Stimulated activated effector memory CD8-positive, alpha-beta T cell treated with anti-CD3 and anti-CD28 coated beads, Interleukin-12 subunit alpha, Interleukin-12 subunit beta, amount 100 ng/mL, for 72 hours (primary cell): ENCODE results near the gene ZNF407.
A peak's percentile ranks its signal among the peaks of the same experiment; 100 is the strongest.

ENCODE experiments used
- ATAC-seq: fragments of 150-1000 bp; cut with Tn5 transposase; 2 replicates; pipeline ENCODE4 v1.10.0; 2021
- DNase-seq, 2 donors: peaks; one replicate each; pipeline ENCODE4 v3.0.0; 2021 to 2022; ENCODE audit warnings: low spot score in 2 of 2
- H3K27ac Mint-ChIP-seq: one replicate; pipeline ENCODE4 v1.8.0; 2022; ENCODE audit warnings: mild to moderate bottlenecking, mixed read lengths
- H3K36me3 Mint-ChIP-seq: one replicate; pipeline ENCODE4 v1.8.0; 2022; ENCODE audit warnings: mild to moderate bottlenecking, mixed read lengths
- H3K4me1 Mint-ChIP-seq: one replicate; pipeline ENCODE4 v1.8.0; 2022; ENCODE audit warnings: mixed read lengths
- H3K4me3 Mint-ChIP-seq: one replicate; pipeline ENCODE4 v1.8.0; 2022; ENCODE audit warnings: mild to moderate bottlenecking, mixed read lengths
- H3K9me3 Mint-ChIP-seq: one replicate; pipeline ENCODE4 v1.8.0; 2022; ENCODE audit warnings: mixed read lengths

Gene ZNF407

DNA sequence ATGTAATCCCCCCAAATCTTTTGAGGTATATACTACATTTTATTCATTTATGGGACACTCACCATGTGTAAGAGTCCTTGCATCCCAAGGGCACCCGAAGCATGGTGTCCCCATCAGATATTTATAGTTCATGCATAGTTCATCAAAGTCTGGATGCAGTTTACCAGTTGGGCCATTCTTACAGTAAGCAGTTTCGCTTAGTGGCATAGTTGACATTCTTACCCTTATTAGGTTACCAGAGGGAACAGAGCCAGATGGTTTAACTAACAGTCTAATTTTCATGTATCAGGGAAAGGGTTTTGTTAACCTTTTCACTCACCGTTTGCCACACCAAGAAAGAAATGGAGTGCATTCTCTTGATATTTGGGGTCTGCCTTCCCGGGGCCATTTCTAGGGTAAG, 7.1 kb downstream of the ZNF407 start:
- H3K27ac Mint-ChIP-seq = no peak overlapping the region
- DNase-seq (no peak), ATAC-seq (no peak)
- H3K9me3 Mint-ChIP-seq = no peaks in the 10 kb centered on the region
- peaks cover 45% of the 10 kb centered on the region for H3K4me1 Mint-ChIP-seq
- peaks cover 6% of the 10 kb centered on the region for H3K36me3 Mint-ChIP-seq
- H3K4me3 Mint-ChIP-seq = no peak overlapping the region

DNA sequence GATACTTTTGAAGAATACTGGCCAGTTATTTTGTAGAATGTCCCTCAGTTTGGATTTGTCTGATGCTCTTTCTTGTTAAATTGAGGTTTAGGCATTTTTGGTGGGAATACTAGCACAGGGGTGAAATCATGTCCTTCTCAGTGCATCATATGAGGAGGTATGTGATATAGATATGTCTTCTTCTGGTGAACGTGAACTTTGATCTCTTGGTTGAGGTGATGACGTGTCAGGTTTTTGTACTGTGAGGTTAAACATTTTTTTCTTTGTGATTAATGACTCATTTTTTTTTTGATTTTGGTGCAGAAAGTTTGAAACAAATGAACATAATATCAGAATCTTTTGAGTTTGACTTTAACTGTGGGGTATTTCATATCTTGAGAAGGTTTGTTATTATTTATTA, 11.0 kb downstream of the ZNF407 start:
- no peaks in the 10 kb centered on the region for H3K9me3 Mint-ChIP-seq
- DNase-seq (no peak), ATAC-seq (no peak)
- no peaks in the 10 kb centered on the region for H3K36me3 Mint-ChIP-seq
- H3K4me1 Mint-ChIP-seq = peaks cover 23% of the 10 kb centered on the region
- H3K4me3 Mint-ChIP-seq = no peak overlapping the region
- no peak overlapping the region for H3K27ac Mint-ChIP-seq

DNA sequence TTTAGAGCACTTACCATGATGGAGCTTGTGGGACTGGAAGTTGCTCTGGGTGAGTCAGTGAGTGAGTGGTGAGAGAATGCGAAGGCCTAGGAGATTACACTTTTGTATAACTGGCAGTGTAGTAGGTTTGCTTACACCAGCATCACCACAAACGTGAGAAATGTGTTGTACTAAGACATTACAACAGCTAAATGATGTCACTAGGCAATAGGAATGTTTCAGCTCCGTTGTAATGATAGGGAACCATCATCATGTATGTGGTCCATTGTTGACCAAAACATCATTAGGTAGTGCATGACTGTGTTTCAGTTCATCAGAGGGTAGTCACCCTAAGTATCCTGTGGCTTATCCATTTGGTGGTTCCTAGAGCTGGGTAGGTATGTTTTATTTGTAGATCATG, 11.9 kb downstream of the ZNF407 start:
- H3K4me3 Mint-ChIP-seq = no peak overlapping the region

DNA sequence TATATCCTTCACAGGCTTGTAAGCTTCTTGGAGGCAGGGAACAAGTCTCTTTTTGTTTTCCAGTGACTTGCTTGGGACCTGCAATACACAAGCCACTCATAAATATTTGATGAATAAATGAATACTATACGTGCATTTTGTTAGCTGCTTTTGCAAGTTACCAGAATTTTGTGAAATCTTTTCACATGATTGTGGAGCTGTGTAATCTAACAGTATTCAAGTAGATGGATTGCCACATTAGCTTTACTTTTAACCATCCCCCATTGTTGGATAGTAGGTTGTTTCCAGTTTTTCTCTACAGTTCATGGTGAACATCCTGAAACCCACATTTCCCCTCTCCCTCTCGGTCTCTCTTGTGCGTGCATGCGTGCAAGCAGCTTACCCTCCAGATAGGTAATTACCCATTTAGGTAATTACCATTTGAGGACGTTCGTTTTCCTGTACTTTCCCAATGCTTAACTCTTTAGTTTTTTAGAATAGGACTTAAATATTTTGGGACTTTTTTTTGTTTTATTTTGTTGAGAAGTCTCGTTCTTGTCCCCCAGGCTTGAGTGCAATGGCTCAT, 12.5 kb downstream of the ZNF407 start:
- DNase-seq = no peak
- Mint-ChIP-seq H3K27ac (no peak overlapping the region), H3K9me3 (no peaks in the 10 kb centered on the region), H3K4me1 (peaks cover 16% of the 10 kb centered on the region), H3K4me3 (no peak overlapping the region), H3K36me3 (no peaks in the 10 kb centered on the region)
- no peak for ATAC-seq

More for the DNA sequence above, 11.9 kb downstream of the ZNF407 start:
- no peaks in the 10 kb centered on the region for H3K9me3 Mint-ChIP-seq
- H3K36me3 Mint-ChIP-seq = no peaks in the 10 kb centered on the region
- H3K27ac Mint-ChIP-seq = peak overlapping the region; percentile 27
- no peak for DNase-seq
- H3K4me1 Mint-ChIP-seq = peaks cover 16% of the 10 kb centered on the region
- peak; percentile 93 for ATAC-seq

DNA sequence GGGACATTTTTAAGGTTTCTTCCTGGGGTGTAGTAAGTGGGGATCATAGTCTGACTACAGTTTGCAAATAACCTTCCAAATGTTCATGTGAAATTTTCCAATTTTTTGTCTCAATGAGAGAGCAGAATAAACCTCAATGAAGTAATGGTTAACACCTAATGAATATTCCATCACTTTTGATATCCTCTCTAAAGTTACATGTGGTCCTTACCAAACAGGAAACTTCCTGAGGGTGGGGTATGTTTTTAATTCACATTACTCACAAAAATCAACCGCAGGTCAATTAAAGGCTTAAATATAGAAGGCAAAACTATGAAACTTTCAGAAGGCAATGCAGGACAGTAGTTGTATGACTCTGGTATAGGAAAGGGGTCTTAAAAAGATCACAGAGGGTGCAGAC, 13.2 kb downstream of the ZNF407 start:
- Mint-ChIP-seq H3K4me1 (peaks cover 16% of the 10 kb centered on the region), H3K27ac (no peak overlapping the region), H3K36me3 (no peaks in the 10 kb centered on the region), H3K9me3 (no peaks in the 10 kb centered on the region), H3K4me3 (no peak overlapping the region)
- ATAC-seq (no peak), DNase-seq (no peak)

DNA sequence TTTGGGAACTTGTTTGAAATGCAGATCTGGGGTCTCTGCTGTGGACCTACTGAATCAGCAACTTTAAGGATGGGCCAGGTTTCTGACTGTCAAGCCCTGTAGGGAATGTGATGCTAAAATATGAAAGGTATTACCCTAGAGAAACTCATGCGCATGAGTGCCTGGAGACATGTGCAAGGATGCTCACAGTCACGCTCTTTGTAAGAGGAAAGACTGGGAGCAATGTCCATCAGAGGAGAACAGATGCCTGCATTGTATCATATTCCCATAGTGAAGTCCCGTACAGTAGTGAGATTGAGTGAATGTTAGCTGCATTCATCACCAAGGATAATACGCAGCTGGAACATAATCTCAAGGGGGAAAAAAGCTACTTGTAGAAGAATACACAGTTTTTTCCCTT, 14.1 kb downstream of the ZNF407 start:
- Mint-ChIP-seq H3K27ac (no peak overlapping the region), H3K36me3 (no peaks in the 10 kb centered on the region), H3K9me3 (no peaks in the 10 kb centered on the region), H3K4me3 (no peak overlapping the region), H3K4me1 (peaks cover 16% of the 10 kb centered on the region)
- ATAC-seq = no peak
- no peak for DNase-seq

DNA sequence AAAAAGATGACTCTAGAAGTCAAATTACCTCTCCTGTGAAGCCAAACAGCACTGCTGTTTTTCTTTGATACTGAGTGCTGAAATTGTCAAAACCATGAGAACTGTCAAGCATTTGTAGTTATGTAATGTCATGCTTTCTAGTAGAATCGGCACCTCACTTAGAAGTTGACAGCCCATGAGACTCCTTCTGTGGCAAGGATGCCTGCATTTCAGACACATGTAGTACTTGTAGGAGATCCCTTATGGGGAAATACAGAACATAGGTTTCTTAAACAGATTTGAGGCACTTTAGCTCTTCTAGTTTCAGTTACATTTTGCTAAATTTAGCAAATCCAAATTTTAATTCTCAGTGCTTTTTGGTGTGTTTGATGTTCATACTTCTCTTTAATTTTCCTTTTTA, 15.7 kb downstream of the ZNF407 start:
- no peaks in the 10 kb centered on the region for H3K9me3 Mint-ChIP-seq
- DNase-seq (no peak), ATAC-seq (no peak)
- H3K36me3 Mint-ChIP-seq = no peaks in the 10 kb centered on the region
- no peak overlapping the region for H3K27ac Mint-ChIP-seq
- H3K4me1 Mint-ChIP-seq = peaks cover 14% of the 10 kb centered on the region
- no peak overlapping the region for H3K4me3 Mint-ChIP-seq

DNA sequence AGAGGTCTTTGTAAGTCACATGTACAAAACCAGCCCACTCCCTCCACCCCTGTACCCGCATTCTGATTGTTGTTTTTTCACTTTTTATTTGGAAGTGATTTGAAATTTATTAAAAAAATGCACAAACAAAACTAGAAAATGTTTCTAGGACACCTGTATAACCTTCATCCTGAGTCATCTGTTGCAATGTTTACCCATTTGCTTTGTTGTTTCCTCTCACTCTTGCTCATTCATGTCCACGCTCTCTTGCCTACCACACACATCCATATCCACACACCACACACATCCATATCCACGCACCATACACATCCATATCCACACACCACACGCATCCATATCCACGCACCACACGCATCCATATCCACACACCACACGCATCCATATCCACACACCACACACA, 18.8 kb downstream of the ZNF407 start:
- H3K27ac Mint-ChIP-seq = no peak overlapping the region
- peaks cover 6% of the 10 kb centered on the region for H3K4me1 Mint-ChIP-seq
- DNase-seq (no peak), ATAC-seq (no peak)
- H3K9me3 Mint-ChIP-seq = no peaks in the 10 kb centered on the region
- H3K36me3 Mint-ChIP-seq = no peaks in the 10 kb centered on the region
- H3K4me3 Mint-ChIP-seq = no peak overlapping the region

DNA sequence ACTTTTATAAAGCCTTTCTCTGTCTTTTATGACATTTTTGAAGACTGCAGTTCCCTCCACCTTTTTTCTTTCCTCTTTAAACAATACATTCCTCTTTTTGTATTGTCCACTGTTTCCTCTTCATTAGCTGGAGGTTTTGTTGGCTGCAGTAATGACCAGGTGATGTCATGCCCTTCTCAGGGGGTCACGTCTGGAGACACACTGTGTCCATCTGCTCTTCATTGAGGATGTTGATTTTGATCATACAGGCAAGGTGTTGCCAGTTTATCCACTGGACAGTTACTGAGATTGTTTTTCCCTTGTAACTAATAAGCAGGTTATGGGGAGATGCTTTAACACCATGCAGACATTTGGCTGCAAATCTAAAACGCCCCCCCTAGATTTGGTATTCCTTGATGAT, 19.8 kb downstream of the ZNF407 start:
- Mint-ChIP-seq H3K36me3 (no peaks in the 10 kb centered on the region), H3K4me1 (peaks cover 4% of the 10 kb centered on the region)

DNA sequence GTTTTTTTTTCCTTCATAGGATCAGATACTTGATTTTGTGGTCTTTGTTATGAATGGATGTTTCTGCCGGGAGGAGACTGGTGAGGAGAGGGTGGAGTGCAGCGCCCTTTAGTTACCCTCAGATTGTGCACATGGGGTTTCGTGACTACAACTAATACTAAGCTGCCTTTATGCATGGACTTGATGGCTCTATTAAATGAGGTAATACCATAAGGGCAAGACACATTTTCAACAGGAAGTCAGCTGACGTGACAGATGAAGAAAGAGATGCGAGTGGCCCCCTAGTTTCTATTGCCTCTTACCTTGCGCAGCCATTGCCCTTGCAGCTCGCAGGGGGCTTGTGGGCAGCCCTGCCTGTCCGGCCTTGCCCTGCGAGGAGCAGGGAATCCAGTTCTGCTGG, 24.4 kb downstream of the ZNF407 start:
- Mint-ChIP-seq H3K4me3 (no peak overlapping the region), H3K36me3 (no peaks in the 10 kb centered on the region), H3K27ac (no peak overlapping the region), H3K4me1 (peaks cover 6% of the 10 kb centered on the region), H3K9me3 (no peaks in the 10 kb centered on the region)
- ATAC-seq = no peak
- DNase-seq = no peak

More for the DNA sequence above, 19.8 kb downstream of the ZNF407 start:
- Mint-ChIP-seq H3K27ac (no peak overlapping the region), H3K4me3 (no peak overlapping the region), H3K9me3 (no peaks in the 10 kb centered on the region)
- DNase-seq = no peak
- no peak for ATAC-seq

DNA sequence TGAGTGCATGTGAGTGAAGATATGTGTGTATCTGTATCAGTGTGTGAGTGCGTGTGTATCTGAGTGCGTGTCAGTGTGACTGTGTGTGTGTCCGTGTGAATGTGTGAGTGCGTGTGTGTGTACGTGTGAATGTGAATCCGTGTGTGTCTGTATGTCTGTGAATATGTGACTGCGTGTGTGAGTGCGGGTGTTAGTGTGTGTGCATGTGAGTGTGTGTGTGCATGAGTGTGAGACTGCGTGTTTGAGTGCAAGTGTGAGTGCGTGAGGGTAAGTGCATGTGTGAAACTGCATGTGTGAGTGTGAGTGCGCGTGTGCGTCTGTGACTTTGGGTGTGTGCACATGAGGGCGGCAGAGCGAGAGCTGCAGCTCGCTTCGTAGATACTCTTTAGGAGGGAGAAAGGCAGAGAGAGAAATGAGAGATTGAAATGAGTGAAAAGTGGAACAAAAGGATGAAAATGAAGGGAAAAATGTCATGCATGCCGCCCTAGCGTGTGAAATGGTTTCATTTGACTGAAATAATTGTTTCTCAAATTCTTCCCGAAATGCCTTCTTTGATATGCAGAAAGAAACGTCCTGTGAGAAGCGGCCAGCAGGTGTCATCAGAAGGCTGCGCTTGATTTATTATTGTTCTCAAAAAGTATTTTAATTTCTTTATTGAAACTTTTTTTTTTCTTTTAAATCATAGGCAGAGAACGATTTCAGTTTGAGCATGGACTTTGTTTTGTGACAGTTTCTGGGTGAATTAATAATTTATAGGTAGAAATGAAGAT, 25.6 kb downstream of the ZNF407 start:
- Mint-ChIP-seq H3K9me3 (no peaks in the 10 kb centered on the region), H3K4me1 (peaks cover 15% of the 10 kb centered on the region), H3K27ac (no peak overlapping the region), H3K4me3 (no peak overlapping the region), H3K36me3 (no peaks in the 10 kb centered on the region)
- no peak for DNase-seq
- no peak for ATAC-seq

DNA sequence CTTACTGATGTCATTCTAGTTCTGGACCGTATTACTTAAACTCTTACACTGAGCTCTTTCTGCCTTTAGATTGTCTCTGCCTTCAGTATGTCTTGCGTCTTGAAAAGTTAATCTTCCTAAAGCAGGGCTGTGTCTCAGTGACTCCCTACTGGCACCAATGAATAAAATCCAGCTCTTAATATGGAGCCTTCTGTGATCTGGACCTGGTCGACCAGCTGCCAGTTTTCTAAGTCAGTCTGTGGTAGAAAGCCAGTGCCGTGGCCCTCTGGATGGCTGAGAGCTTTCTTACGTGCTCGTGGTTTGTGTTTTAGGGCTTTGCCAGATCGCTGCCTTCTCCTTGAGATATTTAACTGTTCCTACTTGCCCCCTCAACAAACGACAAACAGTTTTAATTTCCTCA, 26.8 kb downstream of the ZNF407 start:
- ATAC-seq = no peak
- H3K9me3 Mint-ChIP-seq = no peaks in the 10 kb centered on the region
- H3K4me1 Mint-ChIP-seq = peaks cover 15% of the 10 kb centered on the region
- H3K36me3 Mint-ChIP-seq = no peaks in the 10 kb centered on the region
- no peak for DNase-seq
- no peak overlapping the region for H3K27ac Mint-ChIP-seq
- H3K4me3 Mint-ChIP-seq = no peak overlapping the region

DNA sequence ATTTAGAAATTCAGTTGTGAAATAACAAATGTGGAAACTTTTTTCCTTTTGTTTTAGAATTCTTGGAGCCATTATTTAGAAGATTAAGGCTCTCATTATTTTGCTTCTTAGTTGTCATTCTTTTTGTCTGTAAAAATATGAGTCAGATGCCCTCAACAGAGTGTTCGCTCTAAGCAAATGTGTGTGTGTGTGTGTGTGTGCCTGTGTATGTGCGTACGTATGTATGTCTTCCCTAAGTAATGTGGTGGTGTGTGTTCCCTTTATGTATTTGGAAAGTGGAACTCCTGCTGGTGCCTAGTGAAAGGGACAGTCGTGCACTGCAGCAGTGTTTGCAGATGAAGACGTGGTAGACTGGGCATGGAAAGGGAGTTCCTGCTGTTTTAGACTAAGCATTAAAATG, 27.5 kb downstream of the ZNF407 start:
- no peak for ATAC-seq
- no peak for DNase-seq
- Mint-ChIP-seq H3K9me3 (no peaks in the 10 kb centered on the region), H3K27ac (no peak overlapping the region), H3K4me1 (peaks cover 15% of the 10 kb centered on the region), H3K4me3 (no peak overlapping the region), H3K36me3 (no peaks in the 10 kb centered on the region)

DNA sequence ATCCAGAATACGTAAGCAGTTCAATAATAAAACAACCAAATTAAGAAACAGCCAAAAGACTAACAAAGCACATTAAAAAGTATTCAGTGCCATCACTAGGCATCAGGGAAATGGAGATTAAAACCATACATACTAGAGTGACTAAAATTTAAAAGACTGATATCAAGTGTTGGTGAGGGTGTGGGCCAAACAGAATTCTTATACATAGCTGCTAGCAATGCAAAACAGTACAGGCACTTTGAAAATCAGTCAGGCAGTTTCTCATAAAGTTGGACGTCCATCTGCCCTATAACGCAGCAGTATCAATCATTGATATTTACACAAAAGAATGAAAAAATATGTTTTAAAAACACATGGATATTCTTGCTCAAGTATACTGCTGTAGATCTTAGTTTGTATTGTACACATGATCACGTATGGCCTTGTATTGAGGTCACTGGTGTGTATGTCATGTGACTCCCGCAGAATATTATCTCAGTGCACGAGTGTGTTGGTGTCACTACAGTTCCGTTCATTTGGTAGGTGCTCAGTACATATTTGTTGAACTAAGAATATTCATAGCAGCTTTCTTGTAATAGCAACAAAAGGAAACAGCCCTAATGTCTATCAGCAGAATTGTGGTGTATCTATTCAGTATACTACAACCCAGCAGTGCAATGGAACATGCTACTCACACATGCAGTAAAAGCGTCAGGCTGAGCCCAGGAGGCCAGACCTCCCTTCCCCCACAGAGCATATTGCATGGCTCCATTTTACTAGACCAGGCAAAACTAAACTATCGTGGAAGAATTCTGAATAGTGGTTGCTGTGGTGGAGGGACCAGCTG, 28.6 kb downstream of the ZNF407 start:
- DNase-seq = no peak
- Mint-ChIP-seq H3K4me1 (peaks cover 22% of the 10 kb centered on the region), H3K9me3 (no peaks in the 10 kb centered on the region), H3K36me3 (peaks cover 5% of the 10 kb centered on the region), H3K27ac (no peak overlapping the region), H3K4me3 (no peak overlapping the region)
- no peak for ATAC-seq

DNA sequence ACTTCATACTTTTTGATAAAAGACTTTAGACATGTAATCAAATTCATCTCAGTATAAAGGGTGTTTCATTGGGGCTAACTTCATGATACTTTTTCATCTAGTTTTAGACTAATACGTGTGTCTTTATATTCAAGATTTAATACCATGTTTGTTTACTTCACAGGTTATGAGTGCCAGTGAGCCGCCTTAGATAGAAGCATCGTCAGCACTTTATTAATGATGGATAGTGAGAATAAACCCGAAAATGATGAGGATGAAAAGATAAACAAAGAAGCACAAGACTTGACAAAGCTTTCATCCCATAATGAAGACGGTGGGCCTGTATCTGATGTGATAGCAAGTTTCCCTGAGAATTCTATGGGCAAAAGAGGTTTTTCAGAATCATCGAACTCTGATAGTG, 33.1 kb downstream of the ZNF407 start:
- H3K4me3 Mint-ChIP-seq = peak overlapping the region; percentile 22
- H3K27ac Mint-ChIP-seq = peak overlapping the region; percentile 70
- ATAC-seq (no peak), DNase-seq (no peak)
- peaks cover 42% of the 10 kb centered on the region for H3K36me3 Mint-ChIP-seq
- no peaks in the 10 kb centered on the region for H3K9me3 Mint-ChIP-seq
- peaks cover 42% of the 10 kb centered on the region for H3K4me1 Mint-ChIP-seq

DNA sequence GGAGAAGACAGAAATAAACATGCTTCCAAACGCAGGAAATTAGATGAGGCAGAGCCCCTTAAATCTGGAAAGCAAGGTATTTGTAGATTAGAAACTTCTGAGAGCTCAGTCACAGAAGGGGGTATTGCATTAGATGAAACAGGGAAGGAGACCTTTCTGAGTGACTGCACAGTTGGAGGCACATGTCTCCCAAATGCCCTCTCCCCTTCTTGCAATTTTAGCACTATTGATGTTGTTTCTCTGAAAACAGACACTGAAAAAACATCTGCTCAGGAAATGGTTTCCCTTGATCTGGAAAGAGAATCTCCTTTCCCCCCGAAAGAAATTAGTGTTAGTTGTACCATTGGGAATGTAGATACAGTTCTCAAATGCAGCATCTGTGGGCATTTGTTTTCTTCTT, 33.5 kb downstream of the ZNF407 start:
- H3K27ac Mint-ChIP-seq = peak overlapping the region; percentile 70
- no peak for ATAC-seq
- peak overlapping the region; percentile 22 for H3K4me3 Mint-ChIP-seq

More for the DNA sequence above, 33.5 kb downstream of the ZNF407 start:
- Mint-ChIP-seq H3K9me3 (no peaks in the 10 kb centered on the region), H3K4me1 (peaks cover 42% of the 10 kb centered on the region), H3K36me3 (peaks cover 42% of the 10 kb centered on the region)
- DNase-seq = no peak
